GM19455 (cell line): ENCODE results near the gene FLNA.
"Not testable (repeated sequence)": the region's sequence is repeated elsewhere in the genome, so short reads cannot be mapped to it uniquely, and the experiment has no call there.

Experiments
- ATAC-seq: cut with Tn5 transposase; IDR thresholded peaks from one replicate; pipeline ENCODE4 v1.9.1; 2021; ENCODE audit not compliant: unreplicated experiment

Gene FLNA

GRCh38 chrX:154399527-154400368 lies 25.3 kb upstream of the FLNA start:
- ATAC-seq = no peak

GRCh38 chrX:154398668-154399526 lies 24.5 kb upstream of the FLNA start:
- ATAC-seq = peak; percentile 31

GRCh38 chrX:154397888-154398667 lies 23.6 kb upstream of the FLNA start, which contains the start of gene RPL10:
RPL10 (plus strand) TSS chrX:154398377; CDS start chrX:154398520, 143 bp downstream.
- ATAC-seq = peak; percentile 67

GRCh38 chrX:154396973-154397887 lies 22.8 kb upstream of the FLNA start:
- ATAC-seq = peak; percentile 44

- not testable (repeated sequence) for ATAC-seq
These were observed 21.9 kb upstream of the FLNA start for GRCh38 chrX:154396363-154396762.

GRCh38 chrX:154389812-154390747 lies 15.6 kb upstream of the FLNA start:
- peak; percentile 69 for ATAC-seq

- not testable (repeated sequence) for ATAC-seq
These were observed 14.2 kb upstream of the FLNA start for GRCh38 chrX:154388649-154389048.

GRCh38 chrX:154388094-154388493 lies 13.7 kb upstream of the FLNA start:
- ATAC-seq = not testable (repeated sequence)

GRCh38 chrX:154384284-154384892 lies 10.0 kb upstream of the FLNA start:
- no peak for ATAC-seq

GRCh38 chrX:154383359-154384283 lies 9.2 kb upstream of the FLNA start:
- no peak for ATAC-seq

GRCh38 chrX:154382483-154383069 lies 8.1 kb upstream of the FLNA start:
- ATAC-seq = no peak

GRCh38 chrX:154381271-154381670 lies 6.8 kb upstream of the FLNA start:
- no peak for ATAC-seq

- no peak for ATAC-seq
These were observed 6.4 kb upstream of the FLNA start for GRCh38 chrX:154380787-154381186.

- no peak for ATAC-seq
These were observed 5.7 kb upstream of the FLNA start for GRCh38 chrX:154380153-154380552.

- no peak for ATAC-seq
These were observed 5.1 kb upstream of the FLNA start for GRCh38 chrX:154379569-154379951.

- peak; percentile 74 for ATAC-seq
These were observed 4.5 kb upstream of the FLNA start, which contains the start of gene EMD for GRCh38 chrX:154378799-154379568. EMD (plus strand) TSS chrX:154379295; CDS start chrX:154379485, 190 bp downstream.
